Fibroblast of skin of right biceps (primary cell): ENCODE results near the gene PSMA2.

Experiments
- DNase-seq: peaks from one replicate; pipeline ENCODE4 v3.0.0-alpha.2; 2013

Gene PSMA2

GRCh38 chr7:42939457-42940240 is 7.7 kb upstream of the PSMA2 start:
- no peak for DNase-seq

GRCh38 chr7:42935861-42936260 is 3.9 kb upstream of the PSMA2 start:
- no peak for DNase-seq

GRCh38 chr7:42934291-42934690 is 2.3 kb upstream of the PSMA2 start:
- DNase-seq = no peak

GRCh38 chr7:42932811-42933591 is 1.0 kb upstream of the PSMA2 start:
- peak; percentile 46 for DNase-seq

- DNase-seq = no peak
These were observed 534 bp downstream of the PSMA2 start for GRCh38 chr7:42931447-42931833.

- DNase-seq = no peak
These were observed 1.1 kb downstream of the PSMA2 start for GRCh38 chr7:42930889-42931288.

GRCh38 chr7:42929449-42929848 is 2.5 kb downstream of the PSMA2 start:
- no peak for DNase-seq

GRCh38 chr7:42928754-42929153 is 3.2 kb downstream of the PSMA2 start:
- no peak for DNase-seq

GRCh38 chr7:42926204-42926603 is 5.8 kb downstream of the PSMA2 start:
- DNase-seq = no peak

- no peak for DNase-seq
These were observed 6.3 kb downstream of the PSMA2 start for GRCh38 chr7:42925630-42926029.

GRCh38 chr7:42924223-42924838 is 7.6 kb downstream of the PSMA2 start:
- DNase-seq = no peak

GRCh38 chr7:42922017-42922753 is 9.8 kb downstream of the PSMA2 start:
- no peak for DNase-seq

GRCh38 chr7:42915356-42915755 is 16.6 kb downstream of the PSMA2 start:
- DNase-seq = peak; percentile 60

GRCh38 chr7:42914421-42915045 is 17.4 kb downstream of the PSMA2 start:
- peak; percentile 77 for DNase-seq

- DNase-seq = no peak
These were observed 18.0 kb downstream of the PSMA2 start for GRCh38 chr7:42914009-42914408.

GRCh38 chr7:42913591-42913990 is 18.4 kb downstream of the PSMA2 start:
- peak; percentile 27 for DNase-seq

GRCh38 chr7:42911454-42912447 is 20.2 kb downstream of the PSMA2 start, which contains the start of gene C7orf25:
C7orf25 (minus strand) TSS chr7:42912070; CDS start chr7:42910900, 1,170 bp downstream.
- DNase-seq = peak; percentile 96

- no peak for DNase-seq
These were observed 21.7 kb downstream of the PSMA2 start for GRCh38 chr7:42910306-42910705.

- DNase-seq = peak; percentile 5
These were observed 24.7 kb downstream of the PSMA2 start for GRCh38 chr7:42907316-42907715.

- no peak for DNase-seq
These were observed 25.8 kb downstream of the PSMA2 start for GRCh38 chr7:42906181-42906580.

- no peak for DNase-seq
These were observed 29.6 kb downstream of the PSMA2 start for GRCh38 chr7:42902331-42902730.
